Naive thymus-derived CD4-positive, alpha-beta T cell (primary cell): ENCODE data around the gene ZFP57. TPM values are rescaled to one million over a fixed set of nuclear protein-coding genes. Genes with fewer than 3 reads are reported as not detected.
"Not testable (repeated sequence)": the region's sequence is repeated elsewhere in the genome, so short reads cannot be mapped to it uniquely, and the experiment has no call there.

Experiments
- ATAC-seq: fragments of 150-1000 bp; cut with Tn5 transposase; 2 replicates; pipeline ENCODE4 v1.10.0; 2021; ENCODE audit warnings: mild to moderate bottlenecking, moderate library complexity
- CTCF ChIA-PET: fragments of 350-600 bp; sonication (Branson Sonifier 250); formaldehyde crosslinking; loops from one replicate; lab custom pipeline; 2021; ENCODE audit warnings: antibody characterized with exemption; lab: Charles Lee
- POLR2A ChIA-PET: fragments of 350-600 bp; sonication (Branson Sonifier 250); formaldehyde crosslinking; loops from one replicate; lab custom pipeline; 2021; ENCODE audit warnings: antibody characterized with exemption, inconsistent platforms; lab: Charles Lee
- DNase-seq, 9 donors: peaks; one replicate each; pipeline versions ENCODE4 v3.0.0 to v3.0.0-alpha.2; 2020 to 2022; ENCODE audit warnings: mixed read lengths in 1 of 9
- H3K27ac ChIP-seq: one replicate; pipeline ENCODE4 v1.7.0; 2013; ENCODE audit warnings: mild to moderate bottlenecking, low read depth, low read length, moderate library complexity
- H3K27me3 ChIP-seq, 2 donors: one replicate each; pipeline ENCODE4 v1.7.0; 2013; ENCODE audit warnings: low read length in 2 of 2, mild to moderate bottlenecking in 2 of 2, moderate library complexity in 2 of 2; ENCODE audit not compliant: control insufficient read depth in 2 of 2, insufficient read depth in 2 of 2
- H3K36me3 ChIP-seq, 3 experiments: 1 replicate in 2 of 3; 2 replicates in 1 of 3; pipeline ENCODE4 v1.7.0; 2013; ENCODE audit warnings: low read length in 3 of 3, mild to moderate bottlenecking in 3 of 3, moderate library complexity in 1 of 3; ENCODE audit not compliant: insufficient read depth in 3 of 3, control insufficient read depth in 2 of 3
- H3K4me1 ChIP-seq, 2 donors: one replicate each; pipeline ENCODE4 v1.7.0; 2013; ENCODE audit warnings: low read length in 2 of 2, mild to moderate bottlenecking in 2 of 2, moderate library complexity in 1 of 2; ENCODE audit not compliant: control insufficient read depth in 2 of 2, insufficient read depth in 2 of 2
- H3K4me3 ChIP-seq: 2 replicates; pipeline ENCODE4 v1.7.0; 2013; ENCODE audit warnings: mild to moderate bottlenecking, low read length
- H3K9me3 ChIP-seq, 3 experiments: 1 replicate in 2 of 3; 2 replicates in 1 of 3; pipeline ENCODE4 v1.7.0; 2013; ENCODE audit warnings: low read length in 3 of 3; ENCODE audit not compliant: control insufficient read depth in 2 of 3
- H3K27ac Mint-ChIP-seq, 9 donors: one replicate each; pipeline ENCODE4 v1.8.0; 2020 to 2022; ENCODE audit warnings: mixed read lengths in 9 of 9, mild to moderate bottlenecking in 8 of 9, moderate library complexity in 5 of 9, inconsistent platforms in 2 of 9
- H3K27me3 Mint-ChIP-seq, 5 donors: one replicate each; pipeline ENCODE4 v1.8.0; 2021 to 2022; ENCODE audit warnings: mixed read lengths in 5 of 5, mild to moderate bottlenecking in 1 of 5
- H3K36me3 Mint-ChIP-seq, 5 donors: one replicate each; pipeline ENCODE4 v1.8.0; 2020 to 2022; ENCODE audit warnings: mixed read lengths in 5 of 5, mild to moderate bottlenecking in 3 of 5, inconsistent platforms in 1 of 5
- H3K4me1 Mint-ChIP-seq, 7 donors: one replicate each; pipeline ENCODE4 v1.8.0; 2020 to 2022; ENCODE audit warnings: mixed read lengths in 7 of 7, mild to moderate bottlenecking in 3 of 7, inconsistent platforms in 1 of 7
- H3K4me3 Mint-ChIP-seq, 10 donors: one replicate each; pipeline ENCODE4 v1.8.0; 2020 to 2022; ENCODE audit warnings: mild to moderate bottlenecking in 10 of 10, mixed read lengths in 10 of 10, moderate library complexity in 6 of 10, inconsistent platforms in 2 of 10
- H3K9me3 Mint-ChIP-seq, 11 donors: one replicate each; pipeline ENCODE4 v1.8.0; 2020 to 2022; ENCODE audit warnings: mixed read lengths in 11 of 11, mild to moderate bottlenecking in 4 of 11, inconsistent platforms in 1 of 11, moderate library complexity in 1 of 11
- intact Hi-C, 2 donors: fragments of 100-400 bp; cut with micrococcal nuclease; formaldehyde crosslinking; loops; one replicate each; pipeline ENCODE4 v1.15.1; 2023
- polyA plus RNA-seq, 2 donors: library from polyadenylated mRNA; unstranded; fragments of 300-500 nt; fragmentation: Illumina TruSeq; gene quantifications; one replicate each; pipeline ENCODE4 v1.2.3, GENCODE V29; 2021
- total RNA-seq, 6 experiments: library from RNA in 5 of 6; stranded (reverse) in 5 of 6; gene quantifications; 1 replicate in 5 of 6; 2 replicates in 1 of 6; pipeline ENCODE4 v1.2.3 and lab custom pipeline; 2021 to 2026

ZFP57 gene
- total and polyA plus RNA-seq, 7 experiments from 2014 or later = 1.7 to 3.3 (median 2.3) TPM; not detected in 4

DNA sequence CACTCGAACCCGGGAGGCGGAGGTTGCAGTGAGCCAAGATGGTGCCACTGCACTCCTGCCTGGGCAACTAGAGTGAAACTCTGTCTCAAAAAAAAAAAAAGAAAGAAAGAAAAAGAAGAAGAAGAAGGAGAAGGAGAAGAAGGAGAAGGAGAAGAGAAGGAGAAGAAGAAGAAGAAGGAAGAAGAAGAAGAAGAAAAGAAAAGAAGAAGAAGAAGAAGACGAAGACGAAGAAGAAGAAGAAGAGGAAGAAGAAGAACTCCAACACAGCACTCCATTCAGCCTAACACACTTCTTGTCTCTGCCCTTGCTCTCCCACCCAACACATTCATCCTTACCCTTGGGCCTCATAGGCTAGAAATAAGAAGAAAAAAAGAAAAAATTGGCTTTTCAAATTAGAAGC is 6.9 kb downstream of the ZFP57 start:
- Histone ChIP-seq H3K36me3 (no peaks in the 10 kb centered on the region), H3K4me1 (no peaks in the 10 kb centered on the region), H3K9me3 (no peaks in the 10 kb centered on the region), H3K4me3 (no peak overlapping the region), H3K27ac (no peak overlapping the region), H3K27me3 (no peaks in the 10 kb centered on the region)
- intact Hi-C loops = no loop called here
- Mint-ChIP-seq H3K36me3 (peaks cover 0 to 5% (median 0%) of the 10 kb centered on the region in 5 donors), H3K4me3 (no peak overlapping the region), H3K27me3 (peaks cover 13 to 25% (median 15%) of the 10 kb centered on the region in 5 donors), H3K4me1 (peaks cover 6 to 18% (median 11%) of the 10 kb centered on the region in 7 donors), H3K27ac (peak overlapping the region in 1 of 9 donors; percentile 23), H3K9me3 (no peaks in the 10 kb centered on the region)
- CTCF ChIA-PET = no interaction called here
- ATAC-seq (no peak), DNase-seq (no peak)
- POLR2A ChIA-PET = no interaction called here

DNA sequence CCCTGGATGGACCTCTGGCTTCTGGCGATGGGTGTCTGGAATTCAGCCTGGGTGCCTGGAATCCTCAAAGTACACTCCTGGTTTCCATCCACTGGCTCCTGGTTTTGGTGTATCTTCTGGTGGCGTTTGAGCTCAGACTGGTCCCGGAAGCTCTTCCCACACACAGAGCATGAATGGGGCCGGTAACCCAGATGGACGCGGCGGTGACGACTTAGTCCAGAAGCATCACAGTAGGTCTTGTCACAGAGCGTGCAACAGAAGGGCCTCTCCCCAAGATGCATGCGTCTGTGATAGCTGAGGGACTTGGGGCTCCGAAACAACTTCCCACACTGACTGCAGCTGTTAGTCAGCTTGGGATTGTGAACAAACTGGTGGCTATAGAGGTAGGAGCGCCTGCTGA is 7.8 kb downstream of the ZFP57 start:
- CTCF ChIA-PET = interaction anchor here (0.7 kb wide), 1 partner anchor 29 kb away, joined by 3 read pairs; no protein-coding TSS in a partner anchor
- no peak overlapping the region for H3K27ac Mint-ChIP-seq
- no peak for DNase-seq
- H3K4me3 Mint-ChIP-seq = no peak overlapping the region
- H3K4me1 Mint-ChIP-seq = peaks cover 6 to 18% (median 11%) of the 10 kb centered on the region in 7 donors
- H3K9me3 ChIP-seq = no peaks in the 10 kb centered on the region
- H3K27me3 Mint-ChIP-seq = peaks cover 14 to 26% (median 16%) of the 10 kb centered on the region in 5 donors
- H3K27ac ChIP-seq = no peak overlapping the region
- ATAC-seq = no peak
- H3K4me1 ChIP-seq = no peaks in the 10 kb centered on the region
- H3K36me3 Mint-ChIP-seq = peaks cover 0 to 5% (median 0%) of the 10 kb centered on the region in 5 donors
- no peak overlapping the region for H3K4me3 ChIP-seq
- H3K36me3 ChIP-seq = no peaks in the 10 kb centered on the region
- POLR2A ChIA-PET = no interaction called here
- no peaks in the 10 kb centered on the region for H3K27me3 ChIP-seq
- no peaks in the 10 kb centered on the region for H3K9me3 Mint-ChIP-seq
- intact Hi-C loops = no loop called here

GRCh38 chr6:29672116-29672515 is 8.8 kb downstream of the ZFP57 start:
- H3K27ac ChIP-seq, H3K4me1 ChIP-seq, intact Hi-C loops, CTCF ChIA-PET, H3K9me3 ChIP-seq, H3K36me3 Mint-ChIP-seq, H3K36me3 ChIP-seq, H3K9me3 Mint-ChIP-seq, H3K4me3 ChIP-seq, H3K27ac Mint-ChIP-seq, DNase-seq, H3K4me3 Mint-ChIP-seq, H3K27me3 ChIP-seq, ATAC-seq, POLR2A ChIA-PET: not testable (repeated sequence)
- peaks cover 3 to 11% (median 7%) of the 10 kb centered on the region in 7 donors for H3K4me1 Mint-ChIP-seq
- peaks cover 14 to 33% (median 25%) of the 10 kb centered on the region in 5 donors for H3K27me3 Mint-ChIP-seq

- Mint-ChIP-seq H3K4me1 (peaks cover 0 to 3% (median 0%) of the 10 kb centered on the region in 7 donors), H3K27me3 (peaks cover 14 to 37% (median 27%) of the 10 kb centered on the region in 5 donors)
- ATAC-seq = no peak
These were observed 9.9 kb downstream of the ZFP57 start for GRCh38 chr6:29671026-29671425.

GRCh38 chr6:29667158-29667557 is 13.8 kb downstream of the ZFP57 start:
- peaks cover 18 to 46% (median 37%) of the 10 kb centered on the region in 5 donors for H3K27me3 Mint-ChIP-seq
- POLR2A ChIA-PET = no interaction called here
- no peaks in the 10 kb centered on the region for H3K4me1 ChIP-seq

More at GRCh38 chr6:29671026-29671425, 9.9 kb downstream of the ZFP57 start:
- DNase-seq = no peak
- H3K4me3 ChIP-seq = no peak overlapping the region
- Mint-ChIP-seq H3K36me3 (peaks cover 0 to 5% (median 0%) of the 10 kb centered on the region in 5 donors), H3K27ac (no peak overlapping the region), H3K9me3 (no peaks in the 10 kb centered on the region), H3K4me3 (no peak overlapping the region)
- CTCF ChIA-PET = no interaction called here
- intact Hi-C loops = no loop called here
- H3K27me3 ChIP-seq = no peaks in the 10 kb centered on the region
- POLR2A ChIA-PET = no interaction called here
- no peaks in the 10 kb centered on the region for H3K4me1 ChIP-seq
- H3K9me3 ChIP-seq = no peaks in the 10 kb centered on the region
- no peaks in the 10 kb centered on the region for H3K36me3 ChIP-seq
- no peak overlapping the region for H3K27ac ChIP-seq

DNA sequence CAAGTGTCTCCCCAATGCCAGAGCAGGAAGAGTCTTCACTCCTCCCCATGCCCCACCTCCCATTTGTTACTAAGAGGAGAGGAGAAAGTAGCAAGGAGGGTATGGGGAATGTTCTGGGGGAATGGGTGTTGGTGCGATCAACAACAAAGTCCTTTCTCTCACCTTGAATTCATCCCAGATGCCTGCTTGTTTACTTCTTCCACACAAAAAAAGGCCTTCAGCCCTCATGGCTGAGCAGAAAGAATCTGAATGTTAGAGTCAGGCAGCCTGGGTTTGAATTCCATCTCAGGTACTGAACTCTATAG is 14.2 kb downstream of the ZFP57 start:
- no peaks in the 10 kb centered on the region for H3K9me3 Mint-ChIP-seq
- Histone ChIP-seq H3K4me1 (no peaks in the 10 kb centered on the region), H3K27me3 (peaks cover 0 to 2% of the 10 kb centered on the region in 2 donors), H3K36me3 (no peaks in the 10 kb centered on the region), H3K9me3 (no peaks in the 10 kb centered on the region), H3K4me3 (no peak overlapping the region), H3K27ac (no peak overlapping the region)
- ChIA-PET POLR2A (no interaction called here), CTCF (interaction anchor here (1.1 to 4.9 kb wide), 3 partner anchors 14 to 26 kb away, joined by 3 to 39 read pairs (median 16); no protein-coding TSS in a partner anchor)
- no peaks in the 10 kb centered on the region for H3K4me1 Mint-ChIP-seq
- H3K4me3 Mint-ChIP-seq = no peak overlapping the region
- H3K36me3 Mint-ChIP-seq = peaks cover 0 to 5% (median 0%) of the 10 kb centered on the region in 5 donors
- H3K27ac Mint-ChIP-seq = no peak overlapping the region
- DNase-seq = no peak
- peaks cover 22 to 49% (median 36%) of the 10 kb centered on the region in 5 donors for H3K27me3 Mint-ChIP-seq
- no peak for ATAC-seq
- intact Hi-C loops = no loop called here

More at GRCh38 chr6:29667158-29667557, 13.8 kb downstream of the ZFP57 start:
- Mint-ChIP-seq H3K27ac (no peak overlapping the region), H3K4me1 (no peaks in the 10 kb centered on the region), H3K36me3 (peaks cover 0 to 5% (median 0%) of the 10 kb centered on the region in 5 donors), H3K9me3 (no peaks in the 10 kb centered on the region), H3K4me3 (no peak overlapping the region)
- no peaks in the 10 kb centered on the region for H3K27me3 ChIP-seq
- intact Hi-C loops = no loop called here
- H3K36me3 ChIP-seq = no peaks in the 10 kb centered on the region
- CTCF ChIA-PET = interaction anchor here (1.1 to 4.9 kb wide), 2 partner anchors 14 to 26 kb away, joined by 3 to 39 read pairs; no protein-coding TSS in a partner anchor
- H3K27ac ChIP-seq = no peak overlapping the region
- no peaks in the 10 kb centered on the region for H3K9me3 ChIP-seq
- no peak overlapping the region for H3K4me3 ChIP-seq
- DNase-seq = no peak
- no peak for ATAC-seq
